Medulla oblongata (tissue), 1 donor: Measurements from ENCODE around the gene ACR.
A peak's percentile ranks its signal among the peaks of the same experiment; 100 is the strongest.
"Not testable (repeated sequence)": the region's sequence is repeated elsewhere in the genome, so short reads cannot be mapped to it uniquely, and the experiment has no call there.

Experiments
- DNase-seq: peaks from one replicate; pipeline ENCODE4 v3.0.0-alpha.2; 2015; ENCODE audit errors: extremely low spot score

The ACR gene

GRCh38 chr22:50780244-50780643, 42.2 kb downstream of the ACR start:
- not testable (repeated sequence) for DNase-seq

- not testable (repeated sequence) for DNase-seq
These were observed 44.2 kb downstream of the ACR start for GRCh38 chr22:50782253-50782652.

GRCh38 chr22:50783033-50783879, 45.3 kb downstream of the ACR start, which contains the start of gene RABL2B:
Gene RABL2B (minus strand): TSS chr22:50783636. CDS start chr22:50782294, 1,342 bp downstream.
- DNase-seq: peak; percentile 85

GRCh38 chr22:50783880-50784276, 45.9 kb downstream of the ACR start:
- not testable (repeated sequence) for DNase-seq

GRCh38 chr22:50785289-50785688, 47.3 kb downstream of the ACR start:
- DNase-seq: peak; percentile 42

GRCh38 chr22:50786936-50787335, 48.9 kb downstream of the ACR start:
- not testable (repeated sequence) for DNase-seq
